GM12864 (cell line): ENCODE data around the gene KRTAP5-1.

Experiments used
- DNase-seq: peaks from one replicate; pipeline ENCODE4 v3.0.0-alpha.2; 2011; ENCODE audit warnings: low read depth
- H3K4me3 ChIP-seq: 2 replicates; pipeline ENCODE4 v1.5.1; 2011; ENCODE audit warnings: mild to moderate bottlenecking, low read depth, low read length, control low read depth
- CTCF ChIP-seq: IDR thresholded peaks from 2 replicates; pipeline ENCODE4 v1.5.1; 2011; ENCODE audit warnings: low read depth, mild to moderate bottlenecking, moderate library complexity, low read length, control low read depth, inconsistent platforms; ENCODE audit errors: missing control alignments

KRTAP5-1 gene

GRCh38 chr11:1544536-1544935, 40.5 kb downstream of the KRTAP5-1 start:
- H3K4me3 ChIP-seq = no peak overlapping the region
- DNase-seq = no peak
- no peak for TF ChIP-seq CTCF

GRCh38 chr11:1543606-1544263, 41.3 kb downstream of the KRTAP5-1 start:
- H3K4me3 ChIP-seq = no peak overlapping the region
- TF ChIP-seq CTCF = no peak
- DNase-seq = no peak

GRCh38 chr11:1542267-1542666, 42.8 kb downstream of the KRTAP5-1 start:
- no peak for TF ChIP-seq CTCF
- DNase-seq = no peak
- H3K4me3 ChIP-seq = no peak overlapping the region

- TF ChIP-seq CTCF = no peak
- DNase-seq = no peak
- no peak overlapping the region for H3K4me3 ChIP-seq
These were observed 43.4 kb downstream of the KRTAP5-1 start for GRCh38 chr11:1541474-1542204.

- TF ChIP-seq CTCF = no peak
- H3K4me3 ChIP-seq = no peak overlapping the region
- no peak for DNase-seq
These were observed 45.0 kb downstream of the KRTAP5-1 start for GRCh38 chr11:1540074-1540473.

- no peak for DNase-seq
- no peak overlapping the region for H3K4me3 ChIP-seq
- TF ChIP-seq CTCF = no peak
These were observed 46.9 kb downstream of the KRTAP5-1 start for GRCh38 chr11:1538153-1538552.
